Esophagus muscularis mucosa (tissue), 3 donors: Measurements from ENCODE around the gene CAMSAP1.

Source experiments
- POLR2A ChIP-seq: fragments of 450-650 bp; IDR thresholded peaks from one replicate; pipeline ENCODE4 v1.6.1; 2017; ENCODE audit warnings: antibody characterized with exemption, moderate library complexity, mild to moderate bottlenecking, low read depth
- TF ChIP-seq, protein P1 (sequence below), 3 experiments: fragments of 200-600 bp in 2 of 3; fragments of 450-650 bp in 1 of 3; sonication (generic) in 2 of 3; IDR thresholded peaks; one replicate each; pipeline ENCODE4 v1.5.1; 2017 to 2019; ENCODE audit warnings: antibody characterized with exemption in 3 of 3, mild to moderate bottlenecking in 2 of 3, moderate library complexity in 1 of 3

DNA sequence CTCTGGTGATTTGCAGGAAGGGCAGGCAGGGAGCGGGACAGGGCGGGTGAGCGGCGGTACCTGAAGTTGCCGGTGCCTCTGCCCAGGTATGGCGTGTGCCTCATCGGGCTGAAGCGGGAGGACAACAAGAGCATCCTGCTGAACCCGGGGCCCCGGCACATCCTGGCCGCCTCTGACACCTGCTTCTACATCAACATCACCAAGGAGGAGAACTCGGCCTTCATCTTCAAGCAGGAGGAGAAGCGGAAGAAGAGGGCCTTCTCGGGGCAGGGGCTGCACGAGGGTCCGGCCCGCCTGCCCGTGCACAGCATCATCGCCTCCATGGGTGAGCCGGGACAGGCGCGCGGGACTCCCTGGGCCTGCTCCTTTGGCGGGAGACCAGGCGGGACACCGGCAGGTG, 136.6 kb downstream of the CAMSAP1 start:
- TF ChIP-seq, protein P1, sequence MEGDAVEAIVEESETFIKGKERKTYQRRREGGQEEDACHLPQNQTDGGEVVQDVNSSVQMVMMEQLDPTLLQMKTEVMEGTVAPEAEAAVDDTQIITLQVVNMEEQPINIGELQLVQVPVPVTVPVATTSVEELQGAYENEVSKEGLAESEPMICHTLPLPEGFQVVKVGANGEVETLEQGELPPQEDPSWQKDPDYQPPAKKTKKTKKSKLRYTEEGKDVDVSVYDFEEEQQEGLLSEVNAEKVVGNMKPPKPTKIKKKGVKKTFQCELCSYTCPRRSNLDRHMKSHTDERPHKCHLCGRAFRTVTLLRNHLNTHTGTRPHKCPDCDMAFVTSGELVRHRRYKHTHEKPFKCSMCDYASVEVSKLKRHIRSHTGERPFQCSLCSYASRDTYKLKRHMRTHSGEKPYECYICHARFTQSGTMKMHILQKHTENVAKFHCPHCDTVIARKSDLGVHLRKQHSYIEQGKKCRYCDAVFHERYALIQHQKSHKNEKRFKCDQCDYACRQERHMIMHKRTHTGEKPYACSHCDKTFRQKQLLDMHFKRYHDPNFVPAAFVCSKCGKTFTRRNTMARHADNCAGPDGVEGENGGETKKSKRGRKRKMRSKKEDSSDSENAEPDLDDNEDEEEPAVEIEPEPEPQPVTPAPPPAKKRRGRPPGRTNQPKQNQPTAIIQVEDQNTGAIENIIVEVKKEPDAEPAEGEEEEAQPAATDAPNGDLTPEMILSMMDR (IDR thresholded peaks at IDR 0.05), result no peak
- no peak for TF ChIP-seq POLR2A
